Activated CD8-positive, alpha-beta memory T cell treated with anti-CD3 and anti-CD28 coated beads, Interleukin-2, amount 10 ng/mL, durations not matched to agents 7 days and 5 days (primary cell): Measurements from ENCODE around the gene ADGRG4. TPM values are rescaled to one million over a fixed set of nuclear protein-coding genes. Genes with fewer than 3 reads are reported as not detected.
"Not testable (repeated sequence)": the region's sequence is repeated elsewhere in the genome, so short reads cannot be mapped to it uniquely, and the experiment has no call there.

Experiments used
- ATAC-seq: fragments of 150-1000 bp; cut with Tn5 transposase; one replicate; pipeline ENCODE4 v1.10.0; 2021; ENCODE audit warnings: moderate library complexity
- CTCF ChIA-PET: fragments of 350-600 bp; sonication (Branson Sonifier 250); formaldehyde crosslinking; loops from one replicate; lab custom pipeline; 2021; ENCODE audit warnings: antibody characterized with exemption; lab: Charles Lee
- DNase-seq: peaks from one replicate; pipeline ENCODE4 v3.0.0-alpha.2; 2020
- H3K27ac Mint-ChIP-seq: one replicate; pipeline ENCODE4 v1.8.0; 2021; ENCODE audit warnings: mild to moderate bottlenecking, mixed read lengths
- H3K27me3 Mint-ChIP-seq: one replicate; pipeline ENCODE4 v1.8.0; 2021; ENCODE audit warnings: mixed read lengths
- H3K36me3 Mint-ChIP-seq: one replicate; pipeline ENCODE4 v1.8.0; 2021; ENCODE audit warnings: mild to moderate bottlenecking, mixed read lengths
- H3K4me1 Mint-ChIP-seq: one replicate; pipeline ENCODE4 v1.8.0; 2021; ENCODE audit warnings: mixed read lengths
- H3K4me3 Mint-ChIP-seq: one replicate; pipeline ENCODE4 v1.8.0; 2021; ENCODE audit warnings: mild to moderate bottlenecking, moderate library complexity, mixed read lengths
- H3K9me3 Mint-ChIP-seq: one replicate; pipeline ENCODE4 v1.8.0; 2022; ENCODE audit warnings: low read depth, mixed read lengths
- total RNA-seq, 2 experiments: library from RNA; stranded (reverse); gene quantifications; one replicate each; pipeline ENCODE4 v1.2.3, GENCODE V29; 2021

ADGRG4 gene
- total RNA-seq, 2 experiments from 2014 or later: not detected

- Mint-ChIP-seq H3K4me1 (peaks cover 3% of the 10 kb centered on the region), H3K4me3 (no peak overlapping the region), H3K27me3 (no peaks in the 10 kb centered on the region), H3K27ac (no peak overlapping the region), H3K9me3 (no peaks in the 10 kb centered on the region), H3K36me3 (no peaks in the 10 kb centered on the region)
- ATAC-seq (no peak), DNase-seq (no peak)
- CTCF ChIA-PET: interaction anchor here (0.7 kb wide), 1 partner anchor 69 kb away, joined by 3 read pairs; no protein-coding TSS in a partner anchor
Observed at GRCh38 chrX:136425996-136426395, 125.2 kb downstream of the ADGRG4 start.

GRCh38 chrX:136431625-136432024 lies 130.9 kb downstream of the ADGRG4 start:
- Mint-ChIP-seq H3K9me3 (no peaks in the 10 kb centered on the region), H3K27me3 (no peaks in the 10 kb centered on the region), H3K4me1 (peaks cover 20% of the 10 kb centered on the region), H3K4me3 (no peak overlapping the region), H3K36me3 (no peaks in the 10 kb centered on the region), H3K27ac (no peak overlapping the region)
- CTCF ChIA-PET: no interaction called here
- ATAC-seq (no peak), DNase-seq (no peak)

- CTCF ChIA-PET: no interaction called here
- H3K4me3 Mint-ChIP-seq: no peak overlapping the region
- DNase-seq (no peak), ATAC-seq (no peak)
- H3K36me3 Mint-ChIP-seq: no peaks in the 10 kb centered on the region
- H3K27ac Mint-ChIP-seq: no peak overlapping the region
- H3K4me1 Mint-ChIP-seq: peaks cover 10% of the 10 kb centered on the region
- no peaks in the 10 kb centered on the region for H3K9me3 Mint-ChIP-seq
- peaks cover 3% of the 10 kb centered on the region for H3K27me3 Mint-ChIP-seq
Observed at GRCh38 chrX:136437774-136438173, 137.0 kb downstream of the ADGRG4 start.

GRCh38 chrX:136438192-136438591 lies 137.4 kb downstream of the ADGRG4 start:
- CTCF ChIA-PET: no interaction called here
- DNase-seq: no peak
- H3K36me3 Mint-ChIP-seq: no peaks in the 10 kb centered on the region
- peaks cover 8% of the 10 kb centered on the region for H3K4me1 Mint-ChIP-seq
- peaks cover 3% of the 10 kb centered on the region for H3K27me3 Mint-ChIP-seq
- no peaks in the 10 kb centered on the region for H3K9me3 Mint-ChIP-seq
- ATAC-seq: no peak
- no peak overlapping the region for H3K4me3 Mint-ChIP-seq
- no peak overlapping the region for H3K27ac Mint-ChIP-seq

GRCh38 chrX:136445674-136446073 lies 144.9 kb downstream of the ADGRG4 start:
- H3K27me3 Mint-ChIP-seq, H3K36me3 Mint-ChIP-seq, H3K9me3 Mint-ChIP-seq, ATAC-seq, H3K4me3 Mint-ChIP-seq, CTCF ChIA-PET, H3K27ac Mint-ChIP-seq, DNase-seq, H3K4me1 Mint-ChIP-seq: not testable (repeated sequence)

- Mint-ChIP-seq H3K27ac (no peak overlapping the region), H3K4me3 (no peak overlapping the region), H3K36me3 (no peaks in the 10 kb centered on the region), H3K9me3 (no peaks in the 10 kb centered on the region), H3K27me3 (no peaks in the 10 kb centered on the region), H3K4me1 (no peaks in the 10 kb centered on the region)
- DNase-seq (no peak), ATAC-seq (no peak)
- CTCF ChIA-PET: no interaction called here
Observed at GRCh38 chrX:136446208-136446607, 145.4 kb downstream of the ADGRG4 start.

- no peak for ATAC-seq
- H3K36me3 Mint-ChIP-seq: no peaks in the 10 kb centered on the region
Observed at GRCh38 chrX:136447308-136447707, 146.5 kb downstream of the ADGRG4 start.

GRCh38 chrX:136447968-136448367 lies 147.2 kb downstream of the ADGRG4 start:
- CTCF ChIA-PET: no interaction called here
- Mint-ChIP-seq H3K9me3 (no peaks in the 10 kb centered on the region), H3K27me3 (no peaks in the 10 kb centered on the region), H3K4me3 (no peak overlapping the region), H3K4me1 (no peaks in the 10 kb centered on the region), H3K27ac (no peak overlapping the region), H3K36me3 (no peaks in the 10 kb centered on the region)
- DNase-seq (no peak), ATAC-seq (no peak)

More at GRCh38 chrX:136447308-136447707, 146.5 kb downstream of the ADGRG4 start:
- DNase-seq: no peak
- Mint-ChIP-seq H3K27me3 (no peaks in the 10 kb centered on the region), H3K4me3 (no peak overlapping the region), H3K27ac (no peak overlapping the region), H3K4me1 (no peaks in the 10 kb centered on the region), H3K9me3 (no peaks in the 10 kb centered on the region)
- CTCF ChIA-PET: no interaction called here

- H3K9me3 Mint-ChIP-seq: no peaks in the 10 kb centered on the region
- CTCF ChIA-PET: no interaction called here
- H3K27me3 Mint-ChIP-seq: no peaks in the 10 kb centered on the region
- H3K4me3 Mint-ChIP-seq: no peak overlapping the region
- H3K4me1 Mint-ChIP-seq: no peaks in the 10 kb centered on the region
- no peak for DNase-seq
- no peak overlapping the region for H3K27ac Mint-ChIP-seq
- ATAC-seq: no peak
- no peaks in the 10 kb centered on the region for H3K36me3 Mint-ChIP-seq
Observed at GRCh38 chrX:136450050-136450830, 149.5 kb downstream of the ADGRG4 start.

GRCh38 chrX:136452614-136453013 lies 151.9 kb downstream of the ADGRG4 start:
- H3K9me3 Mint-ChIP-seq: no peaks in the 10 kb centered on the region
- CTCF ChIA-PET: no interaction called here

GRCh38 chrX:136453114-136453513 lies 152.4 kb downstream of the ADGRG4 start:
- ATAC-seq: no peak
- H3K4me3 Mint-ChIP-seq: no peak overlapping the region
- CTCF ChIA-PET: no interaction called here

More at GRCh38 chrX:136452614-136453013, 151.9 kb downstream of the ADGRG4 start:
- no peaks in the 10 kb centered on the region for H3K4me1 Mint-ChIP-seq
- no peaks in the 10 kb centered on the region for H3K36me3 Mint-ChIP-seq
- DNase-seq: no peak
- ATAC-seq: no peak
- H3K27ac Mint-ChIP-seq: no peak overlapping the region
- no peak overlapping the region for H3K4me3 Mint-ChIP-seq
- no peaks in the 10 kb centered on the region for H3K27me3 Mint-ChIP-seq

GRCh38 chrX:136453771-136454170 lies 153.0 kb downstream of the ADGRG4 start:
- Mint-ChIP-seq H3K4me3 (no peak overlapping the region), H3K4me1 (no peaks in the 10 kb centered on the region), H3K9me3 (no peaks in the 10 kb centered on the region), H3K27me3 (no peaks in the 10 kb centered on the region), H3K27ac (no peak overlapping the region), H3K36me3 (no peaks in the 10 kb centered on the region)
- CTCF ChIA-PET: no interaction called here
- ATAC-seq (no peak), DNase-seq (no peak)

More at GRCh38 chrX:136453114-136453513, 152.4 kb downstream of the ADGRG4 start:
- Mint-ChIP-seq H3K9me3 (no peaks in the 10 kb centered on the region), H3K27me3 (no peaks in the 10 kb centered on the region), H3K27ac (no peak overlapping the region), H3K36me3 (no peaks in the 10 kb centered on the region), H3K4me1 (no peaks in the 10 kb centered on the region)
- DNase-seq: no peak

- Mint-ChIP-seq H3K27ac (no peak overlapping the region), H3K36me3 (no peaks in the 10 kb centered on the region), H3K4me1 (no peaks in the 10 kb centered on the region), H3K4me3 (no peak overlapping the region), H3K9me3 (no peaks in the 10 kb centered on the region), H3K27me3 (no peaks in the 10 kb centered on the region)
- ATAC-seq (no peak), DNase-seq (no peak)
- CTCF ChIA-PET: no interaction called here
Observed at GRCh38 chrX:136456133-136456532, 155.4 kb downstream of the ADGRG4 start.

GRCh38 chrX:136457303-136457917 lies 156.6 kb downstream of the ADGRG4 start:
- Mint-ChIP-seq H3K4me3 (no peak overlapping the region), H3K27ac (no peak overlapping the region), H3K9me3 (no peaks in the 10 kb centered on the region), H3K36me3 (no peaks in the 10 kb centered on the region), H3K4me1 (no peaks in the 10 kb centered on the region), H3K27me3 (no peaks in the 10 kb centered on the region)
- CTCF ChIA-PET: no interaction called here
- ATAC-seq (no peak), DNase-seq (no peak)
